Adipocyte (in vitro differentiated cells): Measurements from ENCODE around the gene RCC1.
"Not testable (repeated sequence)": the region's sequence is repeated elsewhere in the genome, so short reads cannot be mapped to it uniquely, and the experiment has no call there.

Experiments
- DNase-seq: peaks from one replicate; pipeline ENCODE4 v3.0.0-alpha.2; 2015; ENCODE audit warnings: low read depth
- H3K27me3 ChIP-seq: replicated peaks from 2 replicates; pipeline ENCODE4 v1.7.0; 2013; ENCODE audit warnings: mild to moderate bottlenecking, low read length, moderate library complexity; ENCODE audit not compliant: control insufficient read depth, insufficient read depth
- H3K36me3 ChIP-seq: 2 replicates; pipeline ENCODE4 v1.7.0; 2013; ENCODE audit warnings: low read length, mild to moderate bottlenecking, moderate library complexity; ENCODE audit not compliant: control insufficient read depth, insufficient read depth, severe bottlenecking
- H3K4me1 ChIP-seq: 2 replicates; pipeline ENCODE4 v1.7.0; 2013; ENCODE audit warnings: mild to moderate bottlenecking, low read length, moderate library complexity; ENCODE audit not compliant: control insufficient read depth, insufficient read depth
- H3K4me3 ChIP-seq: 2 replicates; pipeline ENCODE4 v1.7.0; 2013; ENCODE audit warnings: mild to moderate bottlenecking, low read length, moderate library complexity
- H3K9ac ChIP-seq: 2 replicates; pipeline ENCODE4 v1.7.0; 2013; ENCODE audit warnings: mild to moderate bottlenecking, low read length, moderate library complexity
- H3K9me3 ChIP-seq: 2 replicates; pipeline ENCODE4 v1.7.0; 2013; ENCODE audit warnings: mild to moderate bottlenecking, low read length, moderate library complexity; ENCODE audit not compliant: control insufficient read depth

The RCC1 gene

DNA sequence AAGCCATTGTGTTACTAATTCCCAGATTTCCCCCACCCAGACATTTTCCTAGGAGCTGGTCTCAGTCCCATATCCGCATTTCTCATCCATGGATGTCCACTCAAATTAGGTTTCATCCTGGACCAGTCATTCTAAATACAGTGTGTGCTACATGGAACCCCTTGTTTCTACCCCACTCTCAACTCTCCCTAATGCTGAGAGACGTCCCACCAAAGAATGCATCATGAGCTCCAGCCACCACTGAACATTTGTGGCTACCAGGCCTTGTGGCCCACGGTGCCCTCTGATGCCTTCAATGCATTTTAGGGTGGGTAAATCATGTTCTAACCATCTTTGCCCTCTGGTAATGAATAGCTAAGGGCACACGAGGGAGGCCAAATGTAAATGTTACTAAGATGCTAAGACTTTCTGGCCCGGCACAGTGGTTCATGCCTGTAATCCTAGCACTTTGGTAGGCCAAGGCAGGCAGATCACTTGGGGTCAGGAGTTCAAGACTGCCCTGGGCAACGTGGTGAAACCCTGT is 72.9 kb downstream of the RCC1 start:
- DNase-seq, result no peak
- H3K27me3 ChIP-seq, result no peaks in the 10 kb centered on the region
- H3K36me3 ChIP-seq, result peaks cover 47% of the 10 kb centered on the region
- H3K4me1 ChIP-seq, result peaks cover 23% of the 10 kb centered on the region
- peak overlapping the region; percentile 5 for H3K9ac ChIP-seq
- no peak overlapping the region for H3K4me3 ChIP-seq
- H3K9me3 ChIP-seq, result no peaks in the 10 kb centered on the region

DNA sequence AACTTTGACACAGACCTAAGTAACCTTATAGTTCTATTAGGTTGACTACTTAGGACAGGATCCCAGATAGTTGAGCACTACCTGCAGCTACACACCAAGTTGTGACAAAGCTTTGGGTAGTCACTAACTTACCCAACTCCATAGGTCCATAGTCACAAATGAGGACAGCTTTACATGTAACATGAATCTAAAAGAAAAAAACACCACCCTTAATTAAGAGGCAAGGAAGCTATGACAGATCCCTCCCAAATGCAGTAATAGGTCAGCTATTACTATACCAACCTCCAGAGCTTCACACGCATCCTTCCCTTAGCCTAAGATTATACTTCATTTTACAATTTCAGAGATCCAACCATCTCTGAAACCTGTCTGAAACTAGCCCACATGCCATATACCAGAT is 73.6 kb downstream of the RCC1 start:
- Histone ChIP-seq H3K4me3 (peak overlapping the region; percentile 94), H3K9me3 (no peaks in the 10 kb centered on the region), H3K27me3 (no peaks in the 10 kb centered on the region), H3K4me1 (peaks cover 23% of the 10 kb centered on the region), H3K9ac (peak overlapping the region; percentile 95), H3K36me3 (peaks cover 42% of the 10 kb centered on the region)
- no peak for DNase-seq

DNA sequence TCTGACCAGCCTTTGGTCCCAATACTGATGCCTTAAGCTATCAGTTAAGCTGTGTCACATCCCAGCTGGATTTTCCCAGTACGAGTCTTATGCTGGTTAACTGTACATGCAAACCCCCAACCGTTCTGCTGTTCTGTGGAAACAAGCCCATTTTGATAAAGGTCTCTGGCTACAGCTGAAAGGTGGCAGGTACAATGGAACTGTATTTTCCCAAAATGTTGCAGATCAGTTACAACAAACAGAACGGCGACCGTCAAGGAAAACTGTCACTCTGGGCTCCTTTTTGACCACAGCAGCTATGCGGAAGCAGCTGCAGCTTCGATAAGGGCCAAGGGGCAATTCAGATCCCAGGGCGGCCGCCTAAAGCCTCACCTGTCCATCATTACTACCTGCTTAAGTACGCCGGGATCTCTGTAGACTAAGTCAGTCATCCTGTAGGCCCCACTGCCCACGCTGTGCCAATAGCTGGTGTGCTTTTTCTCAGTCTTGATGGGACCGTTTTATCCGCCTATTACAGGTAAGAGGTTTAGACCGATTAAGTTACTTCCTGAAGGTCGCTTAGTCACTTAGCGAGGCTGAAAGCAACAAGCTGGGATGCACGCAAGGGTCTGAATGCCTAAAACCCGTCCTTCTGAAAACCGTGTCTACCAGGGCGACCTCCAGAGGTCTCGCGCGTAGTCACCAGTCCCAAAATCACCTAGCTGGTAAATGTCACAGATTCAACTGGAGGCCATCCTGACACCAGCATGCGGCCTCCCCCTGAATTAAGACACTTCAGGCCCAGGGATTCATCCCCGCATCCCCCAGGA is 75.1 kb downstream of the RCC1 start:
- DNase-seq, result peak; percentile 60
- no peaks in the 10 kb centered on the region for H3K27me3 ChIP-seq
- peak overlapping the region; percentile 95 for H3K9ac ChIP-seq
- H3K4me3 ChIP-seq, result peak overlapping the region; percentile 94
- peaks cover 35% of the 10 kb centered on the region for H3K36me3 ChIP-seq
- peaks cover 23% of the 10 kb centered on the region for H3K4me1 ChIP-seq
- no peaks in the 10 kb centered on the region for H3K9me3 ChIP-seq

DNA sequence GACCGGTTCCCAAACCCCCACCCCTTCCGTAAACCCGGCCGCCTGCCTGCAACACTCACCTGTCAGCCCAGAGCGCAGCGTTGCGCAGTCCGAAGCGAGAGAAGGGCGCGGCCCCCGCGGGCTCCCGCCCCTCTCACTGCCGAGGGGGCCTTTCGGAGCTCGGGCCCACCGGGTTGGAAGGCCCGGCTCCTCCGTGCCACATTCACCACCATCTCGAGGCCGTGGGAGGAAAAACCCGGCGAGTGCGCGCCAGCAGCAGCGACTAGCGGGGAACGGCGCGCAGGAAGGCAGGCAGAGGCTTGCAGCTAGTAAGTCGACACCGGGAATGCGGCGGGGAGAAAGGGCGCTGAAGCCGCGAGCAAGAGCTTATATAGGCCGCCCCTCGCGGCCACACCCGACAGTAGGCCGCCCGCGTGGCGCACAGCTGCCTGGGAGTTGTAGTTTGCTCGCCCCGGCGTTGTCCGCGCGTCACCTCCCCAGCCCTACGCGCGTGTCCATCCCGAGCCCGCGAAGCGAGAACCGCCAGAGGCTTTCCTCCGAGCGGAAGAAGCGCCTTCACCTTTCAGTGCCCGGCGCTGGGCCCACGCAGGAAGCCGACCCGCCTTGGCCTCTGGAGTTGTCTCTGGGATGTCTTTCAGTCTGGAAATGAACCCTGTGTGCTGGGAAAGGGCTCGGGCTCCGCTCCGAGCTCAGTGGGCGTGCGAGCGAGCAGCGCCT is 75.8 kb downstream of the RCC1 start:
- peak overlapping the region; percentile 95 for H3K9ac ChIP-seq
- peak overlapping the region; percentile 94 for H3K4me3 ChIP-seq
- H3K27me3 ChIP-seq, result no peaks in the 10 kb centered on the region
- DNase-seq, result peak; percentile 98
- H3K4me1 ChIP-seq, result peaks cover 23% of the 10 kb centered on the region
- H3K9me3 ChIP-seq, result no peaks in the 10 kb centered on the region
- H3K36me3 ChIP-seq, result peaks cover 35% of the 10 kb centered on the region

DNA sequence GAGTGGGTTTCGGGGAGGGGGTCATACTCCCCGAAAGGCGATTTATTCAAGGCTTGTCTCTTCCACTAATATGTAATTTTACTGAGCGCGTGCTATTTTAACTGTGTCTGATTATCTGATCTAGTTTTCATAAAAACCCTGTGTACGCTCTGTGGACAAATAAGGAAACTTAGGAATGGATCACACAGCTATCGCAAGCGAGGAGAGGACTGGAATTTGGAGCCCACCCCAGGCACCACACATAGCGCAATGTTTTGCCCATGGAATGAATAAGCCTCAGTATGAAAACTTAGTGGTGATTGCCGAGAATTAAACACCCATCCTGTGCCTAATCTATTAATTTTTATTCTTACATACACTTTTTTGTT is 76.4 kb downstream of the RCC1 start:
- H3K9me3 ChIP-seq, result no peaks in the 10 kb centered on the region
- H3K36me3 ChIP-seq, result peaks cover 30% of the 10 kb centered on the region
- H3K27me3 ChIP-seq, result no peaks in the 10 kb centered on the region
- H3K9ac ChIP-seq, result peak overlapping the region; percentile 95
- peaks cover 23% of the 10 kb centered on the region for H3K4me1 ChIP-seq
- peak; percentile 55 for DNase-seq
- peak overlapping the region; percentile 94 for H3K4me3 ChIP-seq

DNA sequence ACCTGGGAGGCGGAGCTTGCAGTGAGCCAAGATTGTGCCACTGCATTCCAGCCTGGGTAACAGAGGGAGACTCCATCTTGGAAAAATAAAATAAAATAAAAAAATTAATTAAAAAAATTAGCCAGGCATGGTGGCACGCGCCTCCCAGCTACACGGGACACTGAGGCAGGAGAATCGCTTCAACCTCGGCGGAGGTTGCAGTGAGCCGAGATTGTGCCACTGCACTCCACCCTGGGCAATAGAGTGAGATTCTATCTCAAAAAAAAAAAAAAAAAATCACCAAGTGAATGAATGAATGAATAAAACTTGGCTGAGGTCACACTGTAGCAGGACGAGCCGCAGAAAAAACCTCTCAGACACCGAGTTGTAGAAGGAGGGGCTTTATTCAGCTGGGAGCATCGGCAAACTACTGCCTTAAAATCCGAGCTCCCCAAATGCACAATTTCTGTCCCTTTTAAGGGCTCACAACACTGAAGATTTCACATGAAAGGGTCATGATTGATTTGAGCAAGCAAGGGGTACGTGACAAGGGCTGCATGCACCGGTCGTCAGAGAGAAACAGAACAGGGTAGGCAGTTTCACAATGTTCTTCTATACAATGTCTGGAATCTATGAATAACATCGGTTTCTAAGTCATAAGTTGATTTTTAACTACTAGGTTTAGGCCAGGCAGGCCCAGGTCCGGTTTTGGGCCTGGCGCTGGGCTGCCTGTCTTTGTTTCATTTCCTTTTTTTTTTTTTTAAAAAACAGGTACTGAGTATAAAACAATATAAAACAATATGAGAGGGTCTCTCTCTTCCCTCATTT is 80.9 kb downstream of the RCC1 start:
- not testable (repeated sequence) for DNase-seq, H3K36me3 ChIP-seq, H3K4me3 ChIP-seq, H3K9ac ChIP-seq, H3K27me3 ChIP-seq, H3K9me3 ChIP-seq
- H3K4me1 ChIP-seq, result peaks cover 15% of the 10 kb centered on the region
